NCI-H1436 (cell line): ENCODE results near the gene ERBB2.
A peak's percentile ranks its signal among the peaks of the same experiment; 100 is the strongest.

Experiments used
- DNase-seq: peaks from one replicate; lab custom pipeline; 2025; lab: John Stamatoyannopoulos, UW

ERBB2 gene

DNA sequence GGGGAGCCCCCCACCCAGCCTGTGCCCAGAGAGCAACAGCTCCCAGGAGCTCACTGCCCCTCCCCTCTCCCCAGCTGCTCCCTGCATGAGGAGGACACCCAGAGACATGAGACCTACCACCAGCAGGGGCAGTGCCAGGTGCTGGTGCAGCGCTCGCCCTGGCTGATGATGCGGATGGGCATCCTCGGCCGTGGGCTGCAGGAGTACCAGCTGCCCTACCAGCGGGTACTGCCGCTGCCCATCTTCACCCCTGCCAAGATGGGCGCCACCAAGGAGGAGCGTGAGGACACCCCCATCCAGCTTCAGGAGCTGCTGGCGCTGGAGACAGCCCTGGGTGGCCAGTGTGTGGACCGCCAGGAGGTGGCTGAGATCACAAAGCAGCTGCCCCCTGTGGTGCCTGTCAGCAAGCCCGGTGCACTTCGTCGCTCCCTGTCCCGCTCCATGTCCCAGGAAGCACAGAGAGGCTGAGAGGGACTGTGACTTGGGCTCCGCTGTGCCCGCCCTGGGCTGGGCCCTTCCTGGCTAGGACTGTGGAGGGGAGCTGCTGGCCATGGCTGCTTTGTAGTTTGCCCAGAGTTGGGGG lies 34.1 kb upstream of the ERBB2 start:
- DNase-seq: peak; percentile 43

- no peak for DNase-seq
Observed at GRCh38 chr17:39666231-39666600, 33.6 kb upstream of the ERBB2 start.

GRCh38 chr17:39666601-39667261 lies 33.1 kb upstream of the ERBB2 start:
- DNase-seq: no peak

DNA sequence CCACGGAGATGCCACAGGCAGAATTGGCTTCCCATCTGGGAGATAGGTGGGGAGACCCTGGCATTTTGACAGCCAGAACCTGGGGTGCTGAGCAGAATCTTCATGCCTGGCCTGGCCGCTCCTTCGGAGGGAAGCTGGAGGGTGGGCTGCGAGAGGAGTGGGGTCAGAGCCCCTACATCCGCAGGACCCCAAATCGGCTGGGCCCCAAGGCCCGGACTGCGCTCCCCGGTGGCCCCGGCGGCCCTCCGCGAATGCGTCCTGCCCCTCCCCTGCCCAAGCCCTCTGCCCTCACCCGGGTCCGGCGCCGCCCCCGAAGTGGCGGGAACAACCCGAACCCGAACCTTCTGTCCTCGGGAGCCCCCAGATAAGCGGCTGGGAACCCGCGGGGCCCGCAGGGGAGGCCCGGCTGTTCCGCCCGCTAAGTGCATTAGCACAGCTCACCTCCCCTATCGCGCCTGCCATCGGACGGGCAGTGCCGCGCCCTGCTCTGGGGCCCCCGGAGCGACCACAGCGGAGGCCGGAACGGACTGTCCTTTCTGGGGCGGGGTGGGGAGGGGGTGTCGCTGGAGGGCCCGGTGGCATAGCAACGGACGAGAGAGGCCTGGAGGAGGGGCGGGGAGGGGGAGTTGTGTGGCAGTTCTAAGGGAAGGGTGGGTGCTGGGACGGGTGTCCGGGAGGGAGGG lies 32.5 kb upstream of the ERBB2 start:
- no peak for DNase-seq

- peak; percentile 71 for DNase-seq
Observed at GRCh38 chr17:39667945-39668924, 31.6 kb upstream of the ERBB2 start, which contains the start of gene PNMT. Gene PNMT, plus strand, starts transcription at chr17:39668453. Its CDS starts 23 bp downstream, at chr17:39668476.

- no peak for DNase-seq
Observed at GRCh38 chr17:39669897-39670735, 29.7 kb upstream of the ERBB2 start.

DNA sequence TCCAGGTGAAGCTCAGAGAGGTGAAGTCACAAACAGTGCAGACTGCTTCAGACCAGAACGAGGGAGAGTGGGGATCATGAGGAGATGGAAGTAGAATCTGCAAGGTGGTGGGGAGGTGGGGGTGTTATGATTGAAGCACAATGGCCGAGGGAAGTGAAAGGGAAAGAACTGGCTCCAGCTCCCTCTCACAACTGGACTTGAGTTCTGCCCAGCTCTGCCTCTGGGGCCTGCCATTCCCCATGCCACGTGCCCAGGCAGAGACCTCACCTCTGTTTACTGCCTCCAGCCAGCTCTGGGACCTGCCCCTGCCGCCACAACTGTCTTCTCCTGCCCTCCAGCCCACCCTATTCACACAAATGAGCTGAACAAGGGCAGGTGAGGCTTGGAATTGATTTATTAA lies 29.1 kb upstream of the ERBB2 start:
- no peak for DNase-seq

- DNase-seq: peak; percentile 42
Observed at GRCh38 chr17:39671651-39672521, 28.0 kb upstream of the ERBB2 start.

GRCh38 chr17:39672522-39673334 lies 27.1 kb upstream of the ERBB2 start:
- DNase-seq: no peak

DNA sequence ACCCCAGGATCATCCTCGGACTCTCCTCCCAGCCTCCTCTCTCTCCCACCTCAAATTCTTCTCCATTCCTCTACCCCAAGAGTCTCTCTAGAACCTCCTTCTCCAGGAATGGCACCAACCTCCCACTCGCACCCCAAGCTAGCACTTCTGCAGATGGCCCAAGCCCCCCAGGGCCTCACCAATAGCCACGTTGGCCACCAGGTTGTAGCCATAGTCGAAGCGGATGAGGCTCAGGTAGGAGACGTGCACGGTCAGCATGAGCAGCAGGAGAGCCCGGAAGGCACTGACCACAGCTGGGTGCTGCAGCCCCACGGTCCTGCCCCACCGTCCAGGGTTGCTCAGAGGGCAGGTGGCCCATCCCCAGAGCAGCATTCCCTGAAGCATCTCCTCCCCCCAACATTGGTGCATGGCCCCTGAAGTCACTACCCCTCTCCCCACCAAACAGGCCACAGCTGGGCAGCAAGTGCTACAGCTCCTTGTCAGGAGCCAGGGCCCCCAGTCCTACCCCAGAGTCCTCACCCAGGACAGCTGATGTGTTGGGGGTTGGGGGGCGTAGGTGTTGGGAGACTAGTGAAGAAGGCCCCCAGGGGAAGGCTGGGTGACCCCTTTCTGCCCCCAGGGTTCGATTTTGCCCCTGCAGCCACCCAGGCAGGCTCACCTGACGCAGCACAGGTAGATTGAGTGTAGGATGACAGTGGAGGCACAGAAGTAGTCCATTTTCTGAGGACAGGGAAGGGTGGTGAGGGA lies 26.4 kb upstream of the ERBB2 start:
- no peak for DNase-seq

GRCh38 chr17:39674179-39674578 lies 25.7 kb upstream of the ERBB2 start:
- no peak for DNase-seq

- DNase-seq: peak; percentile 99
Observed at GRCh38 chr17:39674702-39675389, 25.0 kb upstream of the ERBB2 start.

- DNase-seq: no peak
Observed at GRCh38 chr17:39675390-39676082, 24.3 kb upstream of the ERBB2 start.

DNA sequence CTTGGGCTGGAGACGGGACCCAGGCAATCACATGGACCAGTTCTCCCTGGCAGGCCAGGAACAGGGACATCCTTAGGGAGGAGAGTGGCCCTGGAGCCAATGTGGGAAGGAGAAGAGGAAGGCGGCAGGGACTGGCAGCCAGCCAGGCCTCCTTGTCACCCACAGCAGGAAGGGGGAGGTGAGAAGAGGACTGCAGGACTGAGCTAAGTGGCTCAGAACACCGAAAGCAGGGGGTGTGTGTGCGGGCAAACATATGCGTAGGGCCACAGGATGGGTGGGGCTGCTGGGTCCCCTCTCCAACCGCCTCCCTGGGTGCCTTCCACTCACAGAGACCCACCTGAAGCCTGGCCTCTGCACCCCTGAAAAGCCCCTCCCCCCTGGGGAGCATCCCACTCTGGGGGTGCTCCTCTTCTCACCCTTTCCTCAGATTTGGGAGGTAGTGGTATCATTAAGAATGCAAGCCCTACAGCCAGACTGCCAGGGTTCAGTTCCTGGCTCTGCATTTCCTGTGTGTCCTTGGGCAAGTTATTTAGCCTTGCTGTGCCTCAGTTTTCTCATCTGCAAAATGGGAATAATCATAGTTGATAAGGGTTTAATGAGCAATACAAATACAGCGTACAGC lies 23.6 kb upstream of the ERBB2 start:
- DNase-seq: peak; percentile 83

DNA sequence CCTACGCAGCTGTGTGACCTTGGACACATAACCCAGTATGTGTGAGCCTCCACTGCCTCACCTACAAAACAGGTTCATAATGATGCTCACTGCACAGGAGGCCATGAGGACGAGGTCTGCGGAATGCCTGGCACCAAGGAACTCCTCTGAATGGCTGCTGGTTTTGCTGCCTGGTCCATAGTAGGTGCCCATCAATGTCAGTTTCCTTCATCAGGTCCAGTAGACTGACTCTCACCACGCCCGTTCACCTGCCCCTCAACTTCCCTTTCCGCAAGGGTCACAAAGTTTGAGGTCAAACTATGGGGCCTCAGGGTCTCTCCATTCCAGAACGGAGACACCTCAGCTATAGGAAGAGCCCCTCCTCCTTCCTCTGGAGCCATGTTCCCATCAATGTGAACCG lies 22.8 kb upstream of the ERBB2 start:
- no peak for DNase-seq

- no peak for DNase-seq
Observed at GRCh38 chr17:39677542-39678339, 22.1 kb upstream of the ERBB2 start.
